AG20443 (cell line): ENCODE data around the gene TJP2.
"Not testable (repeated sequence)": the region's sequence is repeated elsewhere in the genome, so short reads cannot be mapped to it uniquely, and the experiment has no call there.

Source experiments
- DNase-seq: peaks from one replicate; pipeline ENCODE4 v3.0.0; 2012; ENCODE audit warnings: low spot score, mixed read lengths

The TJP2 gene

DNA sequence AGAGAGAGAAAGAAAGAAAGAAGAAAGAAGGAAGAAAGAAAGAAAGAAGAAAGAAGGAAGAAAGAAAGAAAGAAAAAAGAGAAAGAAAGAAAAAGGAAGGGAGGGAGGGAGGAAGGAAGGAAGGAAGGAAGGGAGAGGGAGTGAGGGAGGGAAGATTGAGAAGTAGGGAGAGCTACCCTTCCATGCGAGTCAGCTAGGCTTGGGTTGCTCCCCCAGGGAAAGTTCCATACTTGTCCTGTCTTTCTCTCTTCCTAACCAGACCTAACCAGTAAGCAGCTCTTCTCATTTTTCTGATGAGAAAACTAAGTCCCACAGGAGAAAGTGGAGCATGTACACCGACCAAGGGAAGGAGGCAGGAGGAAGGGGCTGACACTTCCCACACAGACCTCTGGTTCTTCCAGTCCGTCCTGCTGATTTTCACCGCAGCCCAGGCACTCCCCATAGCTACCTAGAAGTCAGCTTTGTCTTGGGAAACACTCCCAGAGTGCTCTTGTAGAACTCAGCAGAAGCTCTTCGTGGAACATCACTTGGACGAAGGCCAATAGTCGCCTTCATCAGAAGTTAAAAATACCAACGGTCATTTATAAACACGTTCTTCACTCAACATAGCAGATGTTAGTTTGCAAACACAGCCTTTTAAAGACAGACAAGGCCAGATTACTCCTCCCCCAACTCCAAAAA is 121.9 kb downstream of the TJP2 start:
- no peak for DNase-seq

DNA sequence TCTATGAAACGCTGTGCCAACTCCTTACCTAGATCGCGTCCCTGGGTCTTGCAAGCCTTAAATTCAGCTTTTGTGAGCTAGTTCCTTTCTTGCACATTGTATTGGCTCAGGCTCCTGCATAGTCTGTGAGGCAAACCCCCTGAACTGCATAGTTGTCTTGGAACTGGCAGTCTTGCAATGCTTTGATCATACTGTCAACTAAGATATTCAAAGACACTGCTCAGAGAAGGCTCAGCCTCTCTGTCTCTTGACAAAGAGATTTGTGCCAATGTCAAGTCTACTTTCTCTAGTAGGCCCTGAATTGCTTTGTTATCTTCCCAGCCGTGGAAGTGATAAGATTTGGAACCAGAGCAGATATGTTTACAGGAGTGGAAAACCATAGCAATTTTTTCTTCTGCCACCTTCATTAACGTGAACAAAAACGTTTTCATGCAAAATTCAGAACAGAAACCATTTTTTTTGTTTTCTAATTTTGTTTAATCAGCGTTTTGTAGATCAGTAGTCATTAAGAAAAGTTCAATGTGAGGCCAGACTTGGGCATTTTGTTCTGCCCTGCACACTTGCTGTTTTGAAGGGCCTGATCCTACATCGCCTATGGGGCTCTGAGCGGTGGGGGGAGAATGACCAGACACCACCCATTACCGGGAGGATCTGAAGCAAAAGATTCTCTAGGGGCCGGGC is 123.4 kb downstream of the TJP2 start:
- DNase-seq: no peak

- no peak for DNase-seq
Observed at GRCh38 chr9:69299315-69299714, 125.2 kb downstream of the TJP2 start.

GRCh38 chr9:69299826-69300225 is 125.7 kb downstream of the TJP2 start:
- DNase-seq: no peak

GRCh38 chr9:69303331-69303730 is 129.3 kb downstream of the TJP2 start:
- DNase-seq: no peak

GRCh38 chr9:69306895-69307445 is 132.9 kb downstream of the TJP2 start:
- not testable (repeated sequence) for DNase-seq

DNA sequence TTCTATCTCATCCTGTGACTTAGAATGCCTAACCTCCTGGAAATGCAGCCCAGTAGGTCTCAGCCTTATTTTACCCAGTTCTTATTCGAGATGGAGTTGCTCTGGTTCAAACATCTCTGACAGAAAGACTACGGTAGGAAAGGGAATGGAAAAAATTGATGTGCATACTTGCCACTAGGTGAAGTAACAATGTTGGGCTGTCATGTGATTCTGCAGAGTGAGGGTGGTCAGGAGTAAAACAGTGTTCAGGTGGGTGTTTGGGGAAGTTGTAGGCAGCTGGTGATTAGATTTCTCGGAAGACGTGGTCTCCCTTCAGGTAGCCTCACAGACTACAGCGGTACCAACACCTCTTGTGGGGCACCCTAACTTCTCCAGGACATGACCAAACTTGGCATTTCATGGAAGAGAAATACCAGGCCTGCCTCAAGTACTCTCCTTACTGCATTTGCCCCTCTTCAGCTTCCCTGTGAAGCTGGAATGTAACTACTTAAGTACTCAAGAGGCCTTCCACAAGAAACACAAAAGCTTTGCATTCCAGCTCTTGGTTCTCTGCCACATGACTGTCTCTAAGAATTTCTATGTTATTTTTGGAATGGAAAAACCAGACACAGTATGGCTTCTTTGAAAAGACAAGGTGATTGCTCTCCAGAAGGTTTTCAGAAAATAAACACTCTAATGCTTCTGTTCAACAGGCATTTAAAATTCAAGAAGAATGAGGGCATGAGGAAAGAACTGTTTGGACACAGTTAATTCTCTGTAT is 133.5 kb downstream of the TJP2 start:
- peak; percentile 57 for DNase-seq

DNA sequence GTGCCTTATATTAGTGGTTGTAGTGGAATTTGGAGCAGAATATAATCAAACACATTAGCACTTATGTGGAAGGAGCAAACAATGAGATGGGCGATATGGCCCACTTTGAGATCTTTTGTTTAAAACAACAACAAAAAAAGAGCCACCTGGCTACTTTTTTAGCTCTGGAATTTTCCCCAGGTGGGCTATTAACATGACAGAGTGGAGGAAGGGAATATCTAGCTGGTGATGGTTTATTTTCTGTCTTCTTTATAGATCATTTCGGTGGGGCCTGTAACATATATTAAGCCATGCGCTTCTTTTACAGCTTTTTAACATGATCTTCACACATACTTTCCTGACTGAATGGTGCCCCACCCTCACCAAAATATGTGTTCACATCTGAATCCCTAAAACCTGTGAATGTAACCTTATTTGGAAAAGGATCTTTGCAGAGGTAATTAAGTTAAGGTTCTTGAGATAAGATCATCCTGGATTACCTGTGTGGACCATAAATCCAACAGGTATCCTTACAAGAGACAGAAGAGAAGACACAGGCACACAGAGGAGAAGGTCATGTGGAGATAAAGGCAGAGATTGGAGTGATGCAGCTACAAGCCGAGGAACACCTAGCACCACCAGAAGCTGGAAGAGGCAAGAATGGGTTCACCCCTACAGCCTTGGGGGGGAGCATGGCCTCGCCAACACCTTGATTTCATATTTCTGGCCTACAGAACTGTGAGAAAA is 134.3 kb downstream of the TJP2 start:
- DNase-seq: no peak

DNA sequence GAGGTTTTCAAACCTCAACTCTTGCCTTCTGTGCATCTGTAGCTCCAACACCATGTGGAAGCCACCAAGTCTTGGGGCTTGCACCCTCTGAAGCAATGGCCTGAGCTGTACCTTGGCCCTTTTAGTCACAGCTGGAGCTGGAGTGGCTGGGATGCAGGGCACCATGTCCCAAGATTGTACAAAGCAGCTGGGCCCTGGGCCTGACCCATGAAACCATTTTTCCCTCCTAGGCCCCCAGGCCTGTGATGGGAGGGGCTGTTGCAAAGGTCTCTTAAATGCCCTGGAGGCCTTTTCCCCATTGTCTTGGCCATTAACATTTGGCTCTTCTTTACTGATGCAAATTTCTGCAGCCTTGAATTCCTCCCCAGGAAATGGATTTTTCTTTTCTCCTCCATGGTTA is 139.1 kb downstream of the TJP2 start:
- DNase-seq: no peak

DNA sequence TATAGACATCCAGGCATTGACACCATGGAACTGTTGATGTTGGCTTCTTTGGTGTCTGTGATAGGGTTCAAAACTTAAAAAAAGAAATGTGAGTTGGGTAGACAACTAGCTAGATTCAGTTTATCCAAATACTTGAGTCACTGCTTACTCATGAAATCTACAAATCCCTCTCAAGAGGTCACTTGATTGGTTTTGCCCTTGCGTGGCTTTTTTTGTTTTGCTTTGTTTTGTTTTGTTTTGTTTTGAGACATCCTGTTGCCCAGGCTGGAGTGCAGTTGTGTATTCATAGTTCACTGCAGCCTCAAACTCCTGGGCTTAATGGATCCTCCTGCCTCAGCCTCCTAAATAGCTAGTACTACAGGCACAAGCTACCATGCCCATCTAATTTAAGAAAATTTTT is 140.5 kb downstream of the TJP2 start:
- no peak for DNase-seq

GRCh38 chr9:69317081-69317480 is 143.0 kb downstream of the TJP2 start:
- DNase-seq: no peak

DNA sequence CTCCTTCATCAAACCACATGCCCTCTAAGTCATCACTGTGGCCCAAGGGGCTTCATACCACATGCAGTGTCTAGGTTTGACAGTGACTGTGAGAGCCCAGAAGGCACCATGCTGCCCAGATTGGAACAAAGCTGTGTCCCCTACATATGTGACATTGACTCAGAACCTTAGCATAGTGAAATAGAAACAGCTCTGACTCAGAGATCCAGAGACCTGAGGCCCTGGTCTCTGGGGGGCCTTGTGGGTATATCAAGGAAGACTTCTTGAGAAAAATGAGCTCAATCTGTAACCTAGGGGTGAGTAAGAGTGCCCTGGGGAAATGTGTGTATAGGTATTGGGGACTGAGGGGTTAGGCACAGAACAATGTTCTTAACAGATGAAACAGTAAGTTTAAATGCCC is 143.8 kb downstream of the TJP2 start:
- DNase-seq: no peak

DNA sequence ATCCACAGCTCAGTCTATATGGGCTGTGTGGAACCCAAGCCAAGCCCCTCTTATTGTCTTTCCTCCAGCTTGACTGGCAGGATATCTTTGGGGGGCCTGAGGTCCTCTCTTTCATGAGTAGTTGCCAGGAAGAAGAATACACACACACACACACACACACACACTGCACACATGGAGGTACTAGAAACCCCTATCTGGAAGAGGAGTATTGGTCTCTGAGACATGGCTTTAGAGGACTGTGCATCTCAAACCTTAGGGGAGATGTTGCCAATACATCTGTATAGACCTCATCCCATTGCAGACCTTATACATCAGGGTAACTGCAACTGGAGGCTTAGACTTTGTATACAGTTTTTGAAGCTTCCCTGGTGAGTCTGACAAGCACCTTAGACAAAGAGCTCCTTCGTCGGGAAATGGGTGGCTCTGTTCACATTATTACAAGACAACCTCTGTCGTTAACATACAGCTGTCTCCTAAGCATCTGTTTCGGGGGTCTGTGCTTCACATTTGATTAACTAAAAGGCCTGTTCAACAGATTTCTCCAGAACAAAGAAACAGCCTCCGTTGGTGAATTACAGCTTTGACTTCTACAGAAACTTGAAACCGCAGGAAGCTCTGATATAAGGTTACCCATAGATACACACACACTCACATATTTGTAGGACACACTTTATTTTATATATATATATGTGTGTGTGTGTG is 145.4 kb downstream of the TJP2 start:
- DNase-seq: no peak

GRCh38 chr9:69322256-69322655 is 148.2 kb downstream of the TJP2 start:
- no peak for DNase-seq

GRCh38 chr9:69323861-69324260 is 149.8 kb downstream of the TJP2 start:
- no peak for DNase-seq
